GM23338 (cell line): ENCODE measurements around the gene TMEM86A. TPM values are rescaled to one million over a fixed set of nuclear protein-coding genes. Genes with fewer than 3 reads are reported as not detected.

Experiments
- ATAC-seq: fragments of 200-7000 bp; cut with Tn5 transposase; 3 replicates; pipeline ENCODE4 v1.9.1; 2020
- DNase-seq: peaks from one replicate; pipeline ENCODE4 v3.0.0-alpha.2; 2015; ENCODE audit warnings: low spot score
- H2AFZ ChIP-seq: fragments of 200-600 bp; sonication (generic); 2 replicates; pipeline ENCODE4 v1.8.0; 2016; ENCODE audit warnings: antibody characterized with exemption, mild to moderate bottlenecking, moderate library complexity
- H3F3A ChIP-seq: fragments of 200-600 bp; sonication (generic); replicated peaks from 2 replicates; pipeline ENCODE4 v1.8.0; 2017; ENCODE audit warnings: antibody characterized with exemption, mixed run types, low read depth
- H3K27ac ChIP-seq: fragments of 200-600 bp; sonication (generic); 2 replicates; pipeline ENCODE4 v1.6.1; 2016; ENCODE audit warnings: low read depth
- H3K27me3 ChIP-seq: fragments of 200-600 bp; sonication (generic); 2 replicates; pipeline ENCODE4 v1.8.0; 2016; ENCODE audit warnings: mild to moderate bottlenecking, mixed run types, moderate library complexity; ENCODE audit not compliant: insufficient read depth
- H3K36me3 ChIP-seq: fragments of 200-600 bp; sonication (generic); 2 replicates; pipeline ENCODE4 v1.8.0; 2016; ENCODE audit warnings: mild to moderate bottlenecking; ENCODE audit not compliant: insufficient read depth
- H3K4me1 ChIP-seq: fragments of 200-600 bp; sonication (generic); 2 replicates; pipeline ENCODE4 v1.8.0; 2016; ENCODE audit warnings: mild to moderate bottlenecking, moderate library complexity; ENCODE audit not compliant: insufficient read depth
- H3K4me2 ChIP-seq: fragments of 200-600 bp; sonication (generic); 2 replicates; pipeline ENCODE4 v1.7.1; 2017; ENCODE audit warnings: mixed run types
- H3K4me3 ChIP-seq: fragments of 200-600 bp; sonication (generic); 2 replicates; pipeline ENCODE4 v1.6.1; 2016; ENCODE audit warnings: mixed run types
- H3K79me2 ChIP-seq: fragments of 200-600 bp; sonication (generic); replicated peaks from 2 replicates; pipeline ENCODE4 v1.8.0; 2017; ENCODE audit warnings: mild to moderate bottlenecking; ENCODE audit not compliant: insufficient read depth
- H3K9me2 ChIP-seq: fragments of 200-600 bp; sonication (generic); 2 replicates; pipeline ENCODE4 v1.8.0; 2017; ENCODE audit not compliant: insufficient read depth
- H4K20me1 ChIP-seq: fragments of 200-600 bp; sonication (generic); replicated peaks from 2 replicates; pipeline ENCODE4 v1.8.0; 2017; ENCODE audit warnings: mild to moderate bottlenecking; ENCODE audit not compliant: insufficient read depth
- H3K27ac Mint-ChIP-seq: 2 replicates; pipeline ENCODE4 v1.8.0; 2020; ENCODE audit warnings: inconsistent platforms, mild to moderate bottlenecking, moderate library complexity, mixed read lengths
- H3K27me3 Mint-ChIP-seq: 3 replicates; pipeline ENCODE4 v1.8.0; 2022; ENCODE audit warnings: low read depth, mild to moderate bottlenecking, moderate library complexity, mixed read lengths, inconsistent platforms; ENCODE audit not compliant: insufficient read depth, poor library complexity
- H3K36me3 Mint-ChIP-seq: 3 replicates; pipeline ENCODE4 v1.8.0; 2021; ENCODE audit warnings: low read depth, mild to moderate bottlenecking, inconsistent platforms, moderate library complexity, mixed read lengths
- H3K4me1 Mint-ChIP-seq: 3 replicates; pipeline ENCODE4 v1.8.0; 2020; ENCODE audit warnings: mild to moderate bottlenecking, inconsistent platforms, mixed read lengths
- H3K4me3 Mint-ChIP-seq: 3 replicates; pipeline ENCODE4 v1.8.0; 2021; ENCODE audit warnings: moderate library complexity, mild to moderate bottlenecking, inconsistent platforms, mixed read lengths
- H3K9me3 Mint-ChIP-seq: 3 replicates; pipeline ENCODE4 v1.8.0; 2020; ENCODE audit warnings: moderate library complexity, mild to moderate bottlenecking, inconsistent platforms, mixed read lengths
- EZH2 ChIP-seq: fragments of 200-600 bp; sonication (generic); IDR thresholded peaks from one replicate; pipeline ENCODE4 v1.8.0; 2017; ENCODE audit warnings: antibody characterized with exemption, mild to moderate bottlenecking, low read depth; ENCODE audit not compliant: unreplicated experiment
- EZH2phosphoT487 ChIP-seq: fragments of 200-600 bp; sonication (generic); IDR thresholded peaks from one replicate; pipeline ENCODE4 v1.8.1; 2018; ENCODE audit warnings: antibody characterized with exemption; ENCODE audit not compliant: unreplicated experiment
- STAT1 ChIP-seq: IDR thresholded peaks from one replicate; pipeline ENCODE4 v1.6.1; 2016; ENCODE audit warnings: antibody characterized with exemption; ENCODE audit not compliant: unreplicated experiment
- polyA plus RNA-seq: library from polyadenylated mRNA; unstranded; fragments of >200 nt; fragmentation: Nextera tagmentation; extraction: Ambion mirVana; gene quantifications from 2 replicates; pipeline ENCODE4 v1.2.1, GENCODE V29; 2016
- total RNA-seq: library from RNA; depleted of rRNA; stranded (reverse); fragments of >200 nt; shearing (Covaris generic); gene quantifications from 2 replicates; pipeline ENCODE4 v1.2.3, GENCODE V29; 2014
- TF ChIP-seq, protein P1 (sequence below), 2 experiments: fragments of 200-600 bp in 1 of 2; sonication (generic) in 1 of 2; conservative IDR thresholded peaks; 2 replicates each; pipeline versions ENCODE4 v1.5.1 to v1.6.1; 2016 to 2017; ENCODE audit warnings: antibody characterized with exemption in 2 of 2, low read depth in 2 of 2, mild to moderate bottlenecking in 2 of 2, moderate library complexity in 1 of 2
- TF ChIP-seq, protein P2 (sequence below): IDR thresholded peaks from one replicate; pipeline ENCODE4 v1.6.1; 2018; ENCODE audit warnings: antibody characterized with exemption; ENCODE audit not compliant: unreplicated experiment

TMEM86A gene
- total and polyA plus RNA-seq, 2 experiments from 2014 or later = 0.45 to 0.91 TPM

DNA sequence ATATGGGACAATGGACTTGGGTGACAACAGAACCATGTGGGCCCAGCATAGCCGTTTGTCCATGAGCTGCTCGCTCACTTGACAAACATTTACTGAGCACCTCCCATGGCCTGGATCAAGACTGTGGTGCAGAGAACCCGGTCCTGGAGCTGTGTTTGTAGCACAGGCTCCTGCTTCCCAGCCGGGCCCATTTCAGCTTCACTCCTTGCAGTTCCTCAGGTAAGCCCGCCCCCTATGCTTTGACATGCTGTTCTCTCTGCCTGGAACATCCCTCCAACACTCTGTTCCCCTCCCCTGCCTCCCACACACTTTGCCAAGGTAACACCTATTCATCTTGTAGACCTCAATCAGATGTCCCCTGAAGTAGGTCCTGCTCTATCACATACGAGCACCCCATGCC is 46.7 kb downstream of the TMEM86A start:
- no peaks in the 10 kb centered on the region; the same call in 2 of the 3 replicates for H3K36me3 Mint-ChIP-seq
- Histone ChIP-seq H3K27ac (no peak overlapping the region), H3K9me2 (no peaks in the 10 kb centered on the region), H3K36me3 (no peaks in the 10 kb centered on the region), H3K4me3 (no peak overlapping the region), H3K79me2 (no peaks in the 10 kb centered on the region), H3K27me3 (no peaks in the 10 kb centered on the region), H3F3A (no peaks in the 10 kb centered on the region), H3K4me2 (no peak overlapping the region), H3K4me1 (0 out of 2 replicates have a peak, but pooled peaks cover 4% of the 10 kb centered on the region), H2AFZ (no peak overlapping the region), H4K20me1 (no peaks in the 10 kb centered on the region; the same call in 1 of the 2 replicates)
- H3K27me3 Mint-ChIP-seq = peaks cover 3% of the 10 kb centered on the region
- no peaks in the 10 kb centered on the region for H3K9me3 Mint-ChIP-seq
- H3K27ac Mint-ChIP-seq = no peak overlapping the region
- TF ChIP-seq, protein P1, sequence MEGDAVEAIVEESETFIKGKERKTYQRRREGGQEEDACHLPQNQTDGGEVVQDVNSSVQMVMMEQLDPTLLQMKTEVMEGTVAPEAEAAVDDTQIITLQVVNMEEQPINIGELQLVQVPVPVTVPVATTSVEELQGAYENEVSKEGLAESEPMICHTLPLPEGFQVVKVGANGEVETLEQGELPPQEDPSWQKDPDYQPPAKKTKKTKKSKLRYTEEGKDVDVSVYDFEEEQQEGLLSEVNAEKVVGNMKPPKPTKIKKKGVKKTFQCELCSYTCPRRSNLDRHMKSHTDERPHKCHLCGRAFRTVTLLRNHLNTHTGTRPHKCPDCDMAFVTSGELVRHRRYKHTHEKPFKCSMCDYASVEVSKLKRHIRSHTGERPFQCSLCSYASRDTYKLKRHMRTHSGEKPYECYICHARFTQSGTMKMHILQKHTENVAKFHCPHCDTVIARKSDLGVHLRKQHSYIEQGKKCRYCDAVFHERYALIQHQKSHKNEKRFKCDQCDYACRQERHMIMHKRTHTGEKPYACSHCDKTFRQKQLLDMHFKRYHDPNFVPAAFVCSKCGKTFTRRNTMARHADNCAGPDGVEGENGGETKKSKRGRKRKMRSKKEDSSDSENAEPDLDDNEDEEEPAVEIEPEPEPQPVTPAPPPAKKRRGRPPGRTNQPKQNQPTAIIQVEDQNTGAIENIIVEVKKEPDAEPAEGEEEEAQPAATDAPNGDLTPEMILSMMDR (conservative IDR thresholded peaks at IDR 0.05; ENCODE audit: low read depth in 2 of 2) = peak in 1 of 2 experiments; percentile 14; a peak in 1 of 4 replicates
- no peak for TF ChIP-seq EZH2phosphoT487
- no peak overlapping the region for H3K4me3 Mint-ChIP-seq
- ATAC-seq = peak; percentile 49
- peaks cover 20% of the 10 kb centered on the region; the same call in 2 of the 3 replicates for H3K4me1 Mint-ChIP-seq
- DNase-seq = peak; percentile 23

DNA sequence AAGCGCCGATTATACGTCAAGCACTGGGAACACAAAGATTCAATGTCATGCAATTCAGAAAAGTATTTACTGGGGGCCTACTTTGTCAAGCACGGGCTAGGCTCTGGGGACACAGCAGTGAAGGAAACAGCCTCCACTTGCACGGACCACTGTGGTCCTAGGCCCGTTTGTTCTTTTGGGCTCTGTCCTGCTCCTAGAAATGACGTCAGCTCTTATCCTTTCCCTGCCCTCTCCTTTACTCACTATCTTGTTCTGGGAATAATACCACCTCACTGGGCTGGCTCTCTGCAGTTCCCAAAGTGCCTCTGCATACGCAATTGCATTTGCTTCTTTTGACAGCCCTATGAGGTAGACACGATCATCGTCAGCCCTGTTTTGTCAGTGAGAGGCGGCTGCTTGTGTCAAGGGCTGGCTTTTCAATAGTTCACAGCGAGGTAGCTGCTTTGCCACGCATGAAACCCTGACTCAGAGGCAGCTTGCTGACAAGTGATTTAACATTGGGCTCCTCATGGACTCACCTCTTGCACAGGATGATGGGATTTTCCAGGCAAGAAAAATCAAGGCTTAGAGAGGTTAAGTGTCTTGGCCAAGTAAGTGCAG is 50.3 kb downstream of the TMEM86A start:
- Histone ChIP-seq H3K27me3 (no peaks in the 10 kb centered on the region), H3F3A (no peaks in the 10 kb centered on the region), H3K9me2 (no peaks in the 10 kb centered on the region), H3K4me3 (no peak overlapping the region), H3K4me2 (no peak overlapping the region), H4K20me1 (no peaks in the 10 kb centered on the region; the same call in 1 of the 2 replicates), H2AFZ (no peak overlapping the region), H3K36me3 (no peaks in the 10 kb centered on the region), H3K4me1 (0 out of 2 replicates have a peak, but pooled peaks cover 4% of the 10 kb centered on the region), H3K79me2 (no peaks in the 10 kb centered on the region), H3K27ac (no peak overlapping the region)
- peak overlapping the region; percentile 63; the same call in 1 of the 2 replicates for H3K27ac Mint-ChIP-seq
- no peak for TF ChIP-seq STAT1
- TF ChIP-seq, protein P2, sequence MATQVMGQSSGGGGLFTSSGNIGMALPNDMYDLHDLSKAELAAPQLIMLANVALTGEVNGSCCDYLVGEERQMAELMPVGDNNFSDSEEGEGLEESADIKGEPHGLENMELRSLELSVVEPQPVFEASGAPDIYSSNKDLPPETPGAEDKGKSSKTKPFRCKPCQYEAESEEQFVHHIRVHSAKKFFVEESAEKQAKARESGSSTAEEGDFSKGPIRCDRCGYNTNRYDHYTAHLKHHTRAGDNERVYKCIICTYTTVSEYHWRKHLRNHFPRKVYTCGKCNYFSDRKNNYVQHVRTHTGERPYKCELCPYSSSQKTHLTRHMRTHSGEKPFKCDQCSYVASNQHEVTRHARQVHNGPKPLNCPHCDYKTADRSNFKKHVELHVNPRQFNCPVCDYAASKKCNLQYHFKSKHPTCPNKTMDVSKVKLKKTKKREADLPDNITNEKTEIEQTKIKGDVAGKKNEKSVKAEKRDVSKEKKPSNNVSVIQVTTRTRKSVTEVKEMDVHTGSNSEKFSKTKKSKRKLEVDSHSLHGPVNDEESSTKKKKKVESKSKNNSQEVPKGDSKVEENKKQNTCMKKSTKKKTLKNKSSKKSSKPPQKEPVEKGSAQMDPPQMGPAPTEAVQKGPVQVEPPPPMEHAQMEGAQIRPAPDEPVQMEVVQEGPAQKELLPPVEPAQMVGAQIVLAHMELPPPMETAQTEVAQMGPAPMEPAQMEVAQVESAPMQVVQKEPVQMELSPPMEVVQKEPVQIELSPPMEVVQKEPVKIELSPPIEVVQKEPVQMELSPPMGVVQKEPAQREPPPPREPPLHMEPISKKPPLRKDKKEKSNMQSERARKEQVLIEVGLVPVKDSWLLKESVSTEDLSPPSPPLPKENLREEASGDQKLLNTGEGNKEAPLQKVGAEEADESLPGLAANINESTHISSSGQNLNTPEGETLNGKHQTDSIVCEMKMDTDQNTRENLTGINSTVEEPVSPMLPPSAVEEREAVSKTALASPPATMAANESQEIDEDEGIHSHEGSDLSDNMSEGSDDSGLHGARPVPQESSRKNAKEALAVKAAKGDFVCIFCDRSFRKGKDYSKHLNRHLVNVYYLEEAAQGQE = no peak
- no peak for TF ChIP-seq EZH2
- DNase-seq (no peak), ATAC-seq (no peak)
- no peaks in the 10 kb centered on the region for H3K36me3 Mint-ChIP-seq
- peaks cover 20% of the 10 kb centered on the region; the same call in 2 of the 3 replicates for H3K4me1 Mint-ChIP-seq
- no peaks in the 10 kb centered on the region for H3K9me3 Mint-ChIP-seq
- H3K27me3 Mint-ChIP-seq = peaks cover 3% of the 10 kb centered on the region
- no peak overlapping the region for H3K4me3 Mint-ChIP-seq
